ENCODE results near the gene OSCP1. TPM values are rescaled to one million over a fixed set of nuclear protein-coding genes. Genes with fewer than 3 reads are reported as not detected.

OSCP1 gene
- total RNA-seq, 1 experiment from 2014 or later = 1.8 TPM

DNA sequence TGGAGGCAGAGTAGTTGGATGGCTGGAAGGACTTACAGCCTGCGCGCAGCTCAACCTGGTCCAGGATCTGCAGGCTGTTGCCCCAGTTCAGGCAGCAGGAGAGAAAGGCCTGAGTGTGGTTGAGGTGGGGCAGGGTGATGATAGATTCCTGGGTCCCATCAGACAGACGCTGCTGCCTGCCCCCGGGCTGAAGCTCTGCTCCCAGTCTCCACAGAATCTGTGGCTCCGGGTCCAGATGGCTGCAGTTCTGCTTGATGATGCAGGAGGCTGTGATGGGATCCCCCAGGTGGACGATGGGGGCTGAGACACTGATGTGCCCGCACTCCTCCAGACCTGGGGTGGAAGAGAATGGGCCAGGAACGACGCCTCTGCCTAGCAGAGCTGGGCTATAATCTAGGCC is 25.1 kb upstream of the OSCP1 start:
- no peak for DNase-seq (ENCODE audit: low read depth)

DNA sequence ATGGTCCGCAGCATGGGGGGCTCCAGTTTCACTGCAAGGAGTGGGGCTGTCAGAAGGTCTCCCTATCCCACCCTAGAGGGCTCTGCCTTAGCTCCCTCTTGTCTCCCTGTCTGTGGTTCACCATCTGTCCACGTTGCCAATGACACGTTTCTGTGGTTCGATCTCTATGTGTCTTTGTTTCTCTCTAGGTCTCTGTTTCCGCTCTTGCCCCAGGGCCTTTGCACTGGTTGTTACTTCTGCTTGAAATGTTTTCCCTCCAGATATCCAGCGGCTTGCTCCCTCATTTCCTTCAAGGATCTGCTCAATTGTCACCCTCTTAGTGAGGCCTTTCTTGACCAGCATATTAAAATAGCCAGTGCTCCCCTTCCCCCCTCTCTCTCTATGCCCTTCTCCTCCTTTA is 22.4 kb upstream of the OSCP1 start:
- DNase-seq (ENCODE audit: low read depth) = no peak

DNA sequence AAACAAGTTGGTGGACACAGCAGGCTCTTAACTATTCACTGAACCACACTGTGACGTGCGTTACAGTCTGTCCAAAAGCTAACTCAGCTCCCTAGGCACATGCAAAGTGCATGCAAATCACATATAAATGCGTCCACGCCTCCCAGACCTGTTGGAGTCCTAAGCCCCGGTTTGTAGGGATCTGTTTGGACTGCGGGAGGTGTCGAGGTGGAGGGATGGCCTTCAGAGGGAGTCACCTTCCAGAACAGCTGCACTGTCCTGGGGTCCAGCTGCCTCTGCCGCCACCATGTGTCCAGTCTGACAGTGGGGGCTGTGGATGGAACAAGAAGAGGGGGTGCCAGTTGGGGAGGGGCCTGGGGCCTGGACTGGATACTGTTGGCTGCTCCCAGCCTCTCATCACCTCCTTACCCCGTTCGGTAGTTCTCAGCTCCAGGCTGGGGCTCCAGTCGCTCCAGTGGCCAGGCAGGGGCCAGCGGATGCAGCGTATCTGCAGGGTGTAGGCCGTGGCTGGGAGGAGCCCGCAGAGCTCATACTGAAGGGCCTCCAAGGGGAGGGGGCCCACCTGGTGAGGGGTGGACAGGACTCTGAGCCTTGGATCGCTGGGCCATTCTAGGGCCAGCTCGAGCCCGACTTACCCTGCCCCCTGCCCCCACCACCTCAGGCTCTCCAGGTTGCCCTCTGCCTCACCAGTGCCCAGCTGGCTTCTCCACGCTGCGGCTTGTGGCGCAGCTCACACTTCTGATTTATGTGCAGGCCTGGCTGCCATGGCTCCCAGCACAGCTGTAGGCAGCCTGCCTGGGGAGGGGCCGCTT is 21.8 kb upstream of the OSCP1 start:
- no peak for DNase-seq (ENCODE audit: low read depth)

DNA sequence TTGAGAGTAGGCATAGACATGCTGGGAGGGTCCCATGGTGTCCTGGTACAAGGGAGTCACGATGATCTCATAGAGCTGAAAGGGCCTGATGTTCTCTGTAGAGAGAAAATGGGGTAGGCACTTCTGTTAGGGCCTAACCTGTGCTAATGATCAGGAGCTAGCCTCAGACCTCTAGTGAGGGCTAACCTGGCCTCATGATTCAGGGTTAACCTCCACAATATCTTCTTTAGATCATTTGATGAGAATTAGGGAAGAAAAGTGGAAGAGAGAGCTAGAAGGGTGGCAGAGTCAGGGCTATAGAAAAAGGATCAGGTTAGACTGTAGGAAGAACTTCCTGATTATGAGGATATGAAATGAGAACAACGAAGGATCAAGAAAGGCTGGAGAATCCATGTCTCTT is 18.9 kb upstream of the OSCP1 start:
- no peak for DNase-seq (ENCODE audit: low read depth)

DNA sequence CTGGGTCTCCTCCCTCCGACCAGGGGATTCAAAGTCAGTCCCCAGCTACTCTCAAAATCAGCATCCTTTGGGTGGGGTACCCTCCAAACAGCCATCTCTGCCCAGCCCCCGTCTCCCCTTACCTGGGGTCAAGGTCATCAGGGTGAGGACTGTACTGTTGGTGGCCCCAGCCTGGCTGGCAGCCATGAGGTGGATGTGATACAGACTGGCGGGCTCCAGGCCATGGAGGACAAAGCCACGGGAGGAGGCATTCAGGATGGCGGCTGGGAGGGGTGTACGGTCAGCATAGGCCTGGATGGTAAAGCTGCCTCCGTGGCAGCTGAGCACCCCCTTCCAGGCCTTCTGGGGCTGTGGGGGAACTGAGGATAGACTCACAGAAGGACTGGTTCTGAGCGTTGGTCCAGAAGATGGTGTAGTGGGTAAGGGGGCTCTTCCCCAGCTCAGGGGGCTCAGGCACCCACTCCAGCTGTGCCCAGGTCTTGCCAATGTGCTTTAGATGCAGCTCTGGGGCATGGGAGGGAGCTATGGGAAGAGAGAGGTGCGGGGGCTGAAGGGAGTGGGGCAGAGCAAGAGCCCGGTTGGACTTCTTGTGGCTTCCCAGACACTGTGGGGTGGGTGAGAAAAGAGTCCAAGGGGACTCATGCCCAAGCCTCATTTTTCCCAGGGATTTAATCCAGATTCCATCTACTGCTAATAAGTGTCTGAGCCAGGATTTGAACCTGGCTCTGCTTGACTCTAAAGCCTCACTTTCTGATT is 17.6 kb upstream of the OSCP1 start:
- no peak for DNase-seq (ENCODE audit: low read depth)

DNA sequence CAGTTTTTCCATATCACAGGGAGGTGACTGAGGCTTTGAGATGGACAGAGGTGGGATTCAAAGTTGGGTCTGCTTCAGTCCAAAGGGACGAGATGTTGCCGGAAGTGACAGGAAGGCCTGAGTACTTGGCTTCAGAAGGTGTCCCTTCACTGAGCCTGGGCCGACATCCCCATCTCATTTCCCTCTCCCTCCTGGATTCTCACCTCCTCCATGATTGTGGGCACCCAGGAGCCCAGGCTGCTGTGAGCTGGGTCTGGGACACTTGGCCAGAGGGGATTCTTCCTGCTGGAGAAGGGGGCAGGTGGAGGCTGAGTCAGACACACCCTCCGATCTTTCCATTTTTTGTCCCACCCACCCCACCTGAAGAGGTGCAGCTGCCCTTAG is 16.8 kb upstream of the OSCP1 start:
- no peak for DNase-seq (ENCODE audit: low read depth)

DNA sequence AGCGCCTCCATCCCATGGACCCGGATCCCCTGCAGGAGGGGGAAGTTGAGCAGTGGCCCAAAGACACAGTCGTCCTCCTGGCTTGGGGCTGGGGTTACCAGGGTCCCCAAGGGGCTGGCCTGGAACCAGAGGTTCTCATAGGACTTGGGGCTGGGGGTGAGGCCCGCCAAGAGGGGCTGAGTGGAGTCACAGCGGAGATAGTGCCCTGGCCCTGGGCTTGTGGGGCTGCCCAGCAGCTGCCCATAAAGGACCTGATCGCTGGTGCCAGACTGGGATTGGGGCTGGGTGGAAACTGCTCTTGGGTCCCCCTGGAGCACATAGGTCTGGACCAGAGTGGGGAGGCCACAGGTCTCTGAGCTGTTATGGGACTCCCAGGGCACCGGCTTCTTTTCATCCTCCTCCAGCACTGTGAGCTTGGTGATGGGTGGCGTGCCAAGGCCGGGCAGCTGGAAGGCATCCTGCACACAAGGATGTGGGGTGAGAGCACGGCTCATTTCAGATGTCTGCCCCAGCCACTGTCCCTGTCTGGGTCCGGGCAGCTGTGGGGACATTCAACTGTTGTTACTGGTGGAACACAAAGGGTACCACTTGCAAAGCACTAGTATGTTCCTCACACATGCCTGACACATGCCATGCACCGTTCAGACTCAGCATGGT is 16.2 kb upstream of the OSCP1 start:
- DNase-seq (ENCODE audit: low read depth) = no peak

DNA sequence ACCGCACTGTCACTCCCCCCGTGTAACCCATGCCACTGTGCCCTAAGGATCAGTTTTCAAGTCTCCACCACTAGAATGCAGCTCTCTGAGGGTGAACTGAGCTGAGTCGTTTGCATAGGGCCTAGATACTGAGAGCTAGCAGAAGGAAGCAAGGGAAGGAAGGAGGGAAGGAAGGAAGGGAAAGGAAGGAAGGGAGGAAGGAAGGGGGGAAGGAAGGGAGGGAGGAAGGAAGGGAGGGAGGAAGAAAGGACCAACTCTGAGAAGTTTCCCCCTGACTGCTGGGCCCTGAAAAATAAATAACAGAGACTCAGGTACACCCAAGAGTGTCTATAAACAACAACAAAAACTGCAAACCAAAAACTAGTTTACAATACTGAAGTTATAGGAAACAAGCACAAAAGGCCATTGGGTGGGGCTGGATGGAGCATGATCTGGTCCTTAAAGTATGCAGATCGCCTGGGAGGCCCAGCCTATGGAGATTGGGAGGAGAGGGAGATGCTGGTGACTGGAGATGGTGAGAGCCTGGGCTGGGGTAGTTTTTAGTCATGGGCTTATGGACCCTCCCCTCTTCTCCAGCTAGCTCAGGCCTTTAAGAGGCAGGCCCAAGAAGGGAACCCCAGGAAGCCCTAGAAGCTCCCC is 15.6 kb upstream of the OSCP1 start:
- DNase-seq (ENCODE audit: low read depth) = no peak

DNA sequence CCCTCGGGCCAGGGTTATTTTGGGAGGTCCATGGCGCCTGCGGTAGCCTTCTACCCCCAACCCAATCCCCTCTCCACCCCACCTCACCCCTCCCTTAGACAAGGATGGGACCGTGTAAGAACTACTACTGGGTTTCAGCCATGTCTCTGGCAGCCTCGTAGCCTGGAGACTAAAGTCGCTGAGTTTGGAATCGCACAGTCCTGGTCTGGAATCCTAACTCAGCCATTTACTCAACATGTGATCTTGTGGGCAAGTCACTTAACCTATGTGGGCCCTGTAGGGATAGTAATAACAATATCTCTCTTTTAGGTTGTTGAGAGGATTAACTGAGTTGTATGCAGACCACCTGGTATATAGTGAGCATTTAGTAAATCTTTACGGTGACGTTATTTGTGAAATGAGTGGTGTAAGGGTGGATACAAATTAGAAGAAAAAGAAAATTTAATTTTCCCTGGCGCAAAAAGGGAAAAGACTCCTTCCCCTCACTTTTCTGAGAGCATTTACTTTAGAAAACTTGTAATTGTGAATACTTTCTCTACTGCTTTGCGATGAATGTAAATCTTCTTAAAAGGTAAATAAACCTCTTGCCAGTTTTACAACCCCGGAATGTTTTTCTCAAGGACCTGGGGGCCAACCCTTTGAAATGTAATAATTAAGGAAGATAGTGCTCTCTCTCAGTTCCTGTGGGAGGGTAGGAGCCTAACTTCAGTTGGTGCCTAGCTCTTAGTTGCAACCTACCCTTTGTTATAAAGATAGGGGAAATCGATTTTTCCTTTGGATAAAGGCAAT is 14.5 kb upstream of the OSCP1 start:
- DNase-seq (ENCODE audit: low read depth) = no peak

DNA sequence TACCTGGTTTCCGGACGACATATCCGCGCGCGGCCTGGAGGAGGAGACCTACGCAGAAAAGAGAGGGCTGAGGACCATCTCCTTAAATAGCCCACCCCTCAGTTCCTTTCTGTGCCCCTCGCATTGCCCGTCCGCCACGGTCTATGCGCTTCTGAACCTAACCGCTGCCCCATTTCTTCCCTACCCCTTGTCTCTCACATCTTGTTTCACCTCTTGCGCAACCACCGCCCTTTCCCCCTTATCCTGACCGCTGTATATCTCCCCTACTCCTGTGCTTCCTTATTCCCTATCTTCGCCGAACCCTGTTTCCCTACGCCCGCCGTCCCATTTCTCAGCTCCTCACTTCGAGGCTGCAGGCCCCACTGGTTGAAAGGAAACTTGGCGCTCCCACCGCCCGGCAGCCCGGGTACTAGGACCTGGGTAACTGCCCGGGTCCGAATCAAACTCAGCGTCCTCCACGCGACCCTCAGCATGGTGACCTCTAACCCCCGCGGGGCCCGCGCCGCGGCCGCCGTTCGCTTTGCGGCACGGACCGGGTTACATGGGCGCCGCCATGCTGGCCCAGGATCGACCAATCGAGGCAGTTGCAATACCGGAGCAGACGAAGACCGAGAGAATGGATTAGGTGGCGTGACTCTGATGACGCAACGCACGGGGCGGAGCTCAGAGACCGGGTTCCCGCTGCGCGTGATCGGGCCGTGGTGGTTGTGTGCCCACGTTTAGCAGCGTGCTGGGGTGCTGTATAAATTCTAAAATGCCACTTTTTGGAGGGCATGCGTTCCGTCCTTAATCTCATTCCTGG is 13.8 kb upstream of the OSCP1 start, which contains the start of gene MRPS15:
Gene MRPS15, minus strand, starts transcription at position 582 of the 802 bp plus-strand sequence. Its CDS starts 109 bp downstream, at position 473.
- peak; percentile 91 for DNase-seq (ENCODE audit: low read depth)

DNA sequence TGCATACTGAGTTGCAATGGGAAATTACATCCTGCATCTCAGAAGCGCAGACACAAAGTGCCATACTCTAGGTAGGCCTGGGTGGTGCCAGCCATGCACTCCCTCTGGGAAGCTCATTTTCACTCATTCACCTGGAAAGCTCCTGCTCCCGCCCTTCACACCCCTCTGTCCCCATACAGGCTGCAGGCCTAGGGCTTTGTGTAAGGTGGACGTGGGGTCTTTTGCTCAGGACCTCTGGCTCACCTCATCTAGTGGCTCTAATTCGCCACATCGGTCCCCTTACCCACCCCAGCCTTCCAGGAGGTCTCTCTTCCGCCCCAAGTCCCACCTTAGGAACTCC is 13.2 kb upstream of the OSCP1 start:
- DNase-seq (ENCODE audit: low read depth) = no peak

DNA sequence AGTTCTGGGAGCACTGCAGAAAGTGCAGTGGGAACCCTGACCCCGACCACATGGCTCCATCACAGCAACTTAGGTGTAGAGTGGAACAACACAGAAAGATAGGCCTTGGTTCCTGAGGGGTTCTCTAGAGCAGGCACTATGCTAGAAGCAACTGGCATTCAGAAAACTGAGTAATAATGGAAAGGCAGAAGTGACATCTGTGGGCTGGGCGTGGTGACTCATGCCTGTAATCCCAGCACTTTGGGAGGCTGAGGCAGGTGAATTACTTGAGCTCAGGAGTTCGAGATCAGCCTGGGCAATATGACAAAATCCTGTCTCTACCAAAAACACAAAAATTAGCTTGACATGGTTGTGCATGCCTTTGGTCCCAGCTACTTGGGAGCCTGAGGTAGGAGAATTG is 8.7 kb upstream of the OSCP1 start:
- DNase-seq (ENCODE audit: low read depth) = no peak

DNA sequence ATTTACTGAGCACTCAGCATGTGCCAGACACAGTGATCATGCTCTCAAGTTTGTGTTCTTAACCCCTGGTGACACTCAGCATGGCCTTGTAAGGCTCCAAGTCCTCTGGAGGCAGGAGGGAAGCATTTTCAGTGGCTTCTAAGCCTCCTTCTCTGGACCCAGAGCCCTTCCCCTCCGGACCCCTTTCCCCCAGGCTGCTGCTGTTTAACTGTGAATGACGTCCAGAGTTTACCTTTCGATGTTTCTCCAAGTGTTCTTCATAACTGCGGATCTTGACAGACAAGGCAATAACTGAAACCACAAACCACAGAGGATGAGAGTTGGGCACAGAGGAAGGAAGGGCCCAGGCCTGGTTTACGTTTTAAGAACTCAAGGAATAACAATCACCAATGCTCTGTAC is 7.4 kb upstream of the OSCP1 start:
- no peak for DNase-seq (ENCODE audit: low read depth)

DNA sequence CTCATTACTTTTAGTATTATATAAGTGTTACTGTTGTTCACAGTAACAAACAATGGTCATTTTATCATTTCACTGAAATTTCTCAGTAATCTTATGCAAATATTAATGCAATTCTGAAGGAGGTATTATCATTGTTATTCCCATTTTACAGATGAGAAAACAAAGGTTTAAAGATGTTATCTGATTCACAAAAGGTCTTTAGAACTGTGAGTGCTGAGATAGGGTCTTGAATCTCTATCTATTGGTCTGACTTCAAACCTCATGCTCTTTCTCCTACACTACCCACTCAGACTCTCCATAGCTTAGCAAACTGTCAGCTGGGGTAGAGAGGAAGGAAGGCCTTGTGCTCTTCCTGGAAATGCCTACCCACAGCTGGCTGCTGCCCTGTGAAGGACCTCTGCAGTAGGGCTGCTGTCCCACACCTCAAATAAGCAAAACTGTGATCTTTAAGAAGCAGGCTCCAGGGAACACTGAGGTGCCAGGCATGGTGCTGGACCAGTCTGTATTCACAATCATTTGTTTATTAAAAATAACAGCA is 6.2 kb upstream of the OSCP1 start:
- no peak for DNase-seq (ENCODE audit: low read depth)

DNA sequence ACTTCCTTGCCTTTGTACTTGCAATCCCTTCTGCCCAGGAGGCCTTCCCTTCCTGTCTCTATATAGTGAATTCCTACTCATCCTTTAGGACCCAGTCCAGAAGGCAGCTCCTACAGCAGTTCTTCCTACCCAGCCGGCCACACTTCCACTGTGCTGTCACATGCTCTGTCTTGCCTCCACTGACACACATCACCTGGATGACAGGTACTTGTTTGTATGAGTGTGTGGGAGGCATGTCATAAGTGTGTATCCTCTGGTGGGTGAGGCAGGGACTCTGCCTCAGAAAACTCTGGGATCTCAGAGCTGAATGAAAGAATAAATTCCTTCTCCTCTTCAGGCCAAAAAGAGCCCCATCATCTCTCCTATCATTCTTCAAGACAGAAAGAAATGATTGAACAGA is 5.1 kb upstream of the OSCP1 start:
- DNase-seq (ENCODE audit: low read depth) = no peak

DNA sequence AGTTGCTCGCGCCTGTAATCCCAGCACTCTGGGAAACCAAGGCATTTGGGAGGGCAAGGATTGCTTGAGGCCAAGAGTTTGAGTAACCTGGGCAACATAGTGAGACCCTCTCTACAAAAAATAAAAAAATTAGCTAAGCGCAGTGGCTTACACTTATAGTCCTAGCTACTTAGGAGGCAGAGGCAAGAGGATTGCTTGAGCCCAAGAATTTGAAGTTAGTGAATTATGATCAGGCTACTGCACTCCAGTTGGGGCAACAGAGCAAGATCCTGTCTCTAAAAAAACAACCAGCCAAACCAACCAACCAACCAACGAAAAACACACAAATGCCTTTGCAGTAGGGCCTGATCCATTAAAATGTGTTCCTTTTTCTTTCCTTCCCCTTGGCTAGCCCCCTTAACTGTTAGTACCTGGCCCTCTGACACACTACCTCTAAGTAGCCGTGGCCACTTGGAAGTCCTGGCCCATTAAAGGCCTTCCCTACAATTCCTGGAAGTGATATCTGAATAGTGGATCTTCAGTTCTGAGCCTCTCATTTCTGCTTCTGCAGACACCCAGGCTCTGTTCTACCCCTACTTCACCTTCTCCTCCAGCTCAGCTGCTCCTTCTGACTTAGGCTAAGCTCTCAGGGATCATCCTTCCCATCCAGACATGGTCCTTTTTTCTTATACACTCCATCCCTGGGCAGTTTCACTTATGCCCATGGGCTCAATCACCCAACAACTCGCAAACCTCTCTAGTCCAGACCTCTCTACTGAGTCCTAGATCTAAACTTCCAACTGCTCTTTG is 3.5 kb upstream of the OSCP1 start:
- DNase-seq (ENCODE audit: low read depth) = no peak

DNA sequence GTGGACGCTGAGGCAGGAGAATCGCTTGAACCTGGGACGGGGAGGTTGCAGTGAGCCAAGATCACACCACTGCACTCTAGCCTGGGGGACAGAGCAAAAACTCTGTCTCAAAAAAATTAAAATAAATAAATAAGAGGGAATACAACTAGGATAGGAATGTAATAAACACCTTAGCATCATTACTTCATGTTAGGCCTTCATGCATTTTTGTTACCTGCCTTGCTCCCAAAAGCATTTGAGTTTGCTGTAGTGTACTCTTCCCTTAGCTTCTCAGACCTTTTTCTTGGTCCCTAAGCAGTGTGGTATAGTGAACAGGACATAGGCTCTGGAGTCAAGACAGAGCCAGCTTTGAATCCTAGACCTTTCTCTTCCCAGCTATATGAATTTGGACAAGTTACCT is 2.8 kb upstream of the OSCP1 start:
- no peak for DNase-seq (ENCODE audit: low read depth)

DNA sequence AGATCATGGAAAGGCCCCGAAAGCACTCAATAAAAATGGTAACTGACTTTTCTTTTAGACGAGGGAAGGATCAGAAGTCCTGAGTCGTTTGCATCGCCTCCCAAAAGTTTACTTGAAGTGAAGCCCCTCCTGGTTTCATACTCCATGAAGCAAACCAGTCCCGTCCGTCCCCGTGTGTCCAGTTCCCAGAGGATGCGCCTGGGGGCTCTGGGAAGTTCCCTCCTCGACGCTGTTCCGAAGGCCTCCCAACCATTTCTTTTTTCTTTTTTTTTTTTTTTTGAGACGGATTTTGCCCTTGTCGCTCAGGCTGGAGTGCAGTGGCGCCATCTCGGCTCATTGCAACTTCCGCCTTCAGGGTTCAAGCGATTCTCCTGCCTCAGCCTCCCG is 661 bp upstream of the OSCP1 start:
- no peak for DNase-seq (ENCODE audit: low read depth)

DNA sequence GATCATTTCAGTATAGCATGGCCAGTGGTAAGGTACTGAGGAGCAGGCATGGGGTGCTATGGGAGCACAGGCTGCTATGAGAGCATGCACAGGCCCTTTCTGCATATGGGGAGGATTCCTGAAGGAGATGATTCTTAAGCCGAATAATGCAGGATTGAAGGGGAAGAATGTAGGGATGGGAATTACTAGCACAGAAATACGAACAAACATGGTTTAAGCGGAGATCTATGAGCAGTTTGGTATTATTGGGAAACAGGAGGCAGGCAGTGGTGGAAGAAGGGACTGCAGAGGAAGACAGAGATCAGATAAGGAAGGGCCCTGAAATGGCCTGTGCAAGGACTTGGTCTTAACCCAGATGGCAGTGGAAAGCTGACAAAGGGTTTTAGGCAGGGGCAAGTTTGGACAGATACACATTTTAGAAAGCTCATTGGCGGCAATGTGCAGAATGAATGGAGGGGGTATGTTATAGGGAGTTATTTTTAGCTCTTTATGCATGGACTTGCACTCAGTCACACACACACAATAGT is 1.7 kb downstream of the OSCP1 start:
- no peak for DNase-seq (ENCODE audit: low read depth)
